ENCODE results near the gene PWWP2B.
"Not testable (repeated sequence)": the region's sequence is repeated elsewhere in the genome, so short reads cannot be mapped to it uniquely, and the experiment has no call there.

Gene PWWP2B

GRCh38 chr10:132385389-132385667 lies 11.7 kb upstream of the PWWP2B start:
- no peak for FAIRE-seq
- no peak for DNase-seq (ENCODE audit: insufficient read length, low spot score)

GRCh38 chr10:132385721-132386418 lies 11.1 kb upstream of the PWWP2B start:
- no peak for FAIRE-seq
- TF ChIP-seq TAF1 (IDR thresholded peaks at IDR 0.05; ENCODE audit: low read depth, low read length) = no peak
- no peak for TF ChIP-seq POU2F2 (IDR thresholded peaks at IDR 0.05; ENCODE audit: low read depth, low read length)
- TF ChIP-seq POLR2A (IDR thresholded peaks at IDR 0.05; ENCODE audit: low read depth, low read length) = no peak
- TF ChIP-seq POLR2AphosphoS5 (IDR thresholded peaks at IDR 0.05; ENCODE audit: low read depth, low read length) = no peak
- no peak for TF ChIP-seq PAX5 (IDR thresholded peaks at IDR 0.05; ENCODE audit: insufficient read depth, low read length, severe bottlenecking)
- no peak for TF ChIP-seq SPI1 (IDR thresholded peaks at IDR 0.05; ENCODE audit: low read depth, low read length)

More at GRCh38 chr10:132385389-132385667, 11.7 kb upstream of the PWWP2B start:
- TF ChIP-seq PAX5 (IDR thresholded peaks at IDR 0.05; ENCODE audit: insufficient read depth, low read length, severe bottlenecking) (no peak), POLR2AphosphoS5 (IDR thresholded peaks at IDR 0.05; ENCODE audit: low read depth, low read length) (no peak), TAF1 (IDR thresholded peaks at IDR 0.05; ENCODE audit: low read depth, low read length) (no peak), POU2F2 (IDR thresholded peaks at IDR 0.05; ENCODE audit: low read depth, low read length) (no peak), SPI1 (IDR thresholded peaks at IDR 0.05; ENCODE audit: low read depth, low read length) (no peak), POLR2A (IDR thresholded peaks at IDR 0.05; ENCODE audit: low read depth, low read length) (no peak)

DNA sequence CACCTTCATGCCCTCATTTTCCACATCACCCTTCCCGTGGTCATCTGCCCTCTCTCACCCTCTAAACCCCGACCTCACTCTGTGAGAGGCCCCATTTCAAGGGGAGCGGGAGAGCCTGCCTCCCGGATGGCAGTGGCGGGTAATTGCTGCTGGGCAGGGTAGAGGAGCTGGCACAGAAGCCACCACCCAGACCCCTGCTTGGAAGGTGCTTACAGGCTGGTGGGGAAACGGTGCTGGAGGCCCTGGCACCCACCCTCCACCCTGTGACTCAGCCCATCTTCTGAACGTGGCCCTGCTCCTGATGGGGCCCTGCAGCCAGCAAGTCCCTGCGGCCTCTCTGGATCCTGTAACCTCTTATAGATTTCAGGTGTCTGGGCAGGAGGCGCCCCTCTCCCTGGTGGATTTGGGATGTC lies 10.6 kb upstream of the PWWP2B start:
- FAIRE-seq (no peak), DNase-seq (ENCODE audit: insufficient read length, low spot score) (no peak)
- TF ChIP-seq POLR2AphosphoS5 (IDR thresholded peaks at IDR 0.05; ENCODE audit: low read depth, low read length) (no peak), TAF1 (IDR thresholded peaks at IDR 0.05; ENCODE audit: low read depth, low read length) (no peak), SPI1 (IDR thresholded peaks at IDR 0.05; ENCODE audit: low read depth, low read length) (no peak), PAX5 (IDR thresholded peaks at IDR 0.05; ENCODE audit: insufficient read depth, low read length, severe bottlenecking) (no peak), POLR2A (IDR thresholded peaks at IDR 0.05; ENCODE audit: low read depth, low read length) (no peak), POU2F2 (IDR thresholded peaks at IDR 0.05; ENCODE audit: low read depth, low read length) (no peak)

More at GRCh38 chr10:132385721-132386418, 11.1 kb upstream of the PWWP2B start:
- no peak for DNase-seq (ENCODE audit: insufficient read length, low spot score)

GRCh38 chr10:132386896-132387295 lies 10.1 kb upstream of the PWWP2B start:
- not testable (repeated sequence) for FAIRE-seq

DNA sequence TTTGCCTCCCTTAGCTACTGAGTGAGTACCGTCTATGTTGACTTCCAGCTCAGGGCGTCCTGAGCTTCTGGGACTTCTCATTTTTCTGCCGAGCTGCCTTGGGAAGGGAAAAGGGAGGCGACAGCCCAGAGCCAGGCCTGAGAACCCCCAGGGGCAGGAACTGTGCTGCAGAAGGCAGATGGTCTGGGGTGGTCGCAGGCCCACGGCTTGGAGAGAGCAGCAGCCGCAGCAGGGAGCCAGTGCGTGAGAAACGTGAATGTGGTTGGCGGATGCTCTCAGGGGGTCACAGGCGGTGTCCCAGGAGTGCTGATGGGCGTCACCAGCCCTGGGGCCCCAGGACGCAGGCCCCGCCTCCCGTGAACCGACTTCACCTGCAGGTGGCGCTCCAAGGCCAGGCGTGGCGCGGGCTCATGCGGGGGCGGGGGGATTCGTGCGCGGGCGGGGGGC lies 9.2 kb upstream of the PWWP2B start:
- FAIRE-seq (peak; percentile 84), DNase-seq (ENCODE audit: insufficient read length, low spot score) (peak; percentile 95)
- TF ChIP-seq POLR2AphosphoS5 (IDR thresholded peaks at IDR 0.05; ENCODE audit: low read depth, low read length) (no peak), PAX5 (IDR thresholded peaks at IDR 0.05; ENCODE audit: insufficient read depth, low read length, severe bottlenecking) (no peak), TAF1 (IDR thresholded peaks at IDR 0.05; ENCODE audit: low read depth, low read length) (no peak), POLR2A (IDR thresholded peaks at IDR 0.05; ENCODE audit: low read depth, low read length) (no peak), POU2F2 (IDR thresholded peaks at IDR 0.05; ENCODE audit: low read depth, low read length) (no peak), SPI1 (IDR thresholded peaks at IDR 0.05; ENCODE audit: low read depth, low read length) (no peak)

More at GRCh38 chr10:132386896-132387295, 10.1 kb upstream of the PWWP2B start:
- not testable (repeated sequence) for DNase-seq (ENCODE audit: insufficient read length, low spot score)

- no peak for FAIRE-seq
- TF ChIP-seq TAF1 (IDR thresholded peaks at IDR 0.05; ENCODE audit: low read depth, low read length) = no peak
- no peak for TF ChIP-seq POU2F2 (IDR thresholded peaks at IDR 0.05; ENCODE audit: low read depth, low read length)
- no peak for TF ChIP-seq POLR2AphosphoS5 (IDR thresholded peaks at IDR 0.05; ENCODE audit: low read depth, low read length)
- no peak for TF ChIP-seq SPI1 (IDR thresholded peaks at IDR 0.05; ENCODE audit: low read depth, low read length)
- no peak for TF ChIP-seq POLR2A (IDR thresholded peaks at IDR 0.05; ENCODE audit: low read depth, low read length)
- no peak for TF ChIP-seq PAX5 (IDR thresholded peaks at IDR 0.05; ENCODE audit: insufficient read depth, low read length, severe bottlenecking)
- no peak for DNase-seq (ENCODE audit: insufficient read length, low spot score)
These were observed 8.0 kb upstream of the PWWP2B start for GRCh38 chr10:132388891-132389432.

GRCh38 chr10:132389433-132390169 lies 7.4 kb upstream of the PWWP2B start:
- FAIRE-seq (no peak), DNase-seq (ENCODE audit: insufficient read length, low spot score) (no peak)
- no peak for TF ChIP-seq SPI1 (IDR thresholded peaks at IDR 0.05; ENCODE audit: low read depth, low read length)
- TF ChIP-seq POU2F2 (IDR thresholded peaks at IDR 0.05; ENCODE audit: low read depth, low read length) = no peak
- TF ChIP-seq POLR2AphosphoS5 (IDR thresholded peaks at IDR 0.05; ENCODE audit: low read depth, low read length) = no peak
- TF ChIP-seq TAF1 (IDR thresholded peaks at IDR 0.05; ENCODE audit: low read depth, low read length) = no peak
- TF ChIP-seq POLR2A (IDR thresholded peaks at IDR 0.05; ENCODE audit: low read depth, low read length) = no peak
- no peak for TF ChIP-seq PAX5 (IDR thresholded peaks at IDR 0.05; ENCODE audit: insufficient read depth, low read length, severe bottlenecking)

GRCh38 chr10:132390170-132390920 lies 6.7 kb upstream of the PWWP2B start:
- FAIRE-seq (no peak), DNase-seq (ENCODE audit: insufficient read length, low spot score) (no peak)

More at GRCh38 chr10:132390170-132390920, 6.7 kb upstream of the PWWP2B start:
- no peak for TF ChIP-seq POU2F2 (IDR thresholded peaks at IDR 0.05; ENCODE audit: low read depth, low read length)
- no peak for TF ChIP-seq POLR2AphosphoS5 (IDR thresholded peaks at IDR 0.05; ENCODE audit: low read depth, low read length)
- no peak for TF ChIP-seq PAX5 (IDR thresholded peaks at IDR 0.05; ENCODE audit: insufficient read depth, low read length, severe bottlenecking)
- no peak for TF ChIP-seq POLR2A (IDR thresholded peaks at IDR 0.05; ENCODE audit: low read depth, low read length)
- no peak for TF ChIP-seq SPI1 (IDR thresholded peaks at IDR 0.05; ENCODE audit: low read depth, low read length)
- TF ChIP-seq TAF1 (IDR thresholded peaks at IDR 0.05; ENCODE audit: low read depth, low read length) = no peak

All from GM12891 (cell line).